ENCODE measurements around the gene HADHA. TPM values are rescaled to one million over a fixed set of nuclear protein-coding genes. Genes with fewer than 3 reads are reported as not detected.

Gene HADHA
- polyA plus RNA-seq, 1 of the 3 experiments (the other 2 are of a cell fraction) = 64.3 TPM

- TF ChIP-seq TEAD4 (IDR thresholded peaks at IDR 0.05; ENCODE audit: borderline replicate concordance, insufficient read depth) (no peak), RXRA (IDR thresholded peaks at IDR 0.05; ENCODE audit: borderline replicate concordance, low read depth) (no peak), MAX (IDR thresholded peaks at IDR 0.05; ENCODE audit: low read depth) (no peak), POLR2AphosphoS5 (IDR thresholded peaks at IDR 0.05; ENCODE audit: low read depth, low read length) (no peak), TCF12 (IDR thresholded peaks at IDR 0.05) (no peak), JUND (IDR thresholded peaks at IDR 0.05) (no peak), FOSL2 (IDR thresholded peaks at IDR 0.05; ENCODE audit: borderline replicate concordance, low read depth) (no peak)
Measured at GRCh38 chr2:26283606-26284005, 39.2 kb upstream of the HADHA start (continued).

- POLR2A ChIA-PET = no interaction called here
- H3K36me3 ChIP-seq (replicated peaks in 1 of 2; ENCODE audit: control insufficient read depth in 1 of 2, insufficient read depth in 2 of 2, low read length in 1 of 2) = peaks cover 74 to 75% of the 10 kb centered on the region in 2 experiments
- WGBS (ENCODE audit: low lambda C conversion rate) = 54% methylated on average over 2 of the region's 2 CpGs
Measured at GRCh38 chr2:26281226-26281625, 36.8 kb upstream of the HADHA start.

GRCh38 chr2:26279886-26280285 lies 35.5 kb upstream of the HADHA start:
- no peak overlapping the region for H2AFZ ChIP-seq (ENCODE audit: low read depth)
- H3K79me2 ChIP-seq (ENCODE audit: insufficient read depth) = no peaks in the 10 kb centered on the region
- WGBS (ENCODE audit: low lambda C conversion rate) = 97% methylated on average over 3 of the region's 3 CpGs
- no peaks in the 10 kb centered on the region; a peak in 2 of 4 replicates for H3K4me1 ChIP-seq (ENCODE audit: control insufficient read depth in 1 of 2, insufficient read depth in 2 of 2, low read depth in 1 of 2, low read length in 1 of 2)
- H4K20me1 ChIP-seq (ENCODE audit: insufficient read depth) = no peaks in the 10 kb centered on the region
- no peak overlapping the region for H3K9ac ChIP-seq
- peaks cover 4% of the 10 kb centered on the region for H3F3A ChIP-seq (replicated peaks; ENCODE audit: insufficient read depth)
- H3K9me3 ChIP-seq = no peaks in the 10 kb centered on the region
- H3K36me3 ChIP-seq (replicated peaks in 1 of 2; ENCODE audit: control insufficient read depth in 1 of 2, insufficient read depth in 2 of 2, low read length in 1 of 2) = peaks cover 67 to 79% of the 10 kb centered on the region in 2 experiments
- H3K9me2 ChIP-seq = no peaks in the 10 kb centered on the region
- H3K4me2 ChIP-seq = no peak overlapping the region
- DNase-seq = no peak
- ChIA-PET POLR2A (interaction anchor here (0.7 kb wide), 1 partner anchor 458 kb away, joined by 3 read pairs; no protein-coding TSS in a partner anchor), CTCF (no interaction called here)
- TF ChIP-seq CTCF (IDR thresholded peaks at IDR 0.05) = no peak
- H3K4me3 ChIP-seq (ENCODE audit: low read depth in 2 of 2, low read length in 1 of 2) = no peak overlapping the region
- H3K27ac ChIP-seq (ENCODE audit: low read depth in 2 of 2, low read length in 1 of 2) = no peak overlapping the region
- H3K27me3 ChIP-seq (ENCODE audit: insufficient read depth) = no peaks in the 10 kb centered on the region

More at GRCh38 chr2:26281226-26281625, 36.8 kb upstream of the HADHA start:
- H4K20me1 ChIP-seq (ENCODE audit: insufficient read depth) = no peaks in the 10 kb centered on the region
- no peak overlapping the region for H3K9ac ChIP-seq
- H3K9me3 ChIP-seq = no peaks in the 10 kb centered on the region
- CTCF ChIA-PET = no interaction called here
- no peak overlapping the region for H2AFZ ChIP-seq (ENCODE audit: low read depth)
- peaks cover 4% of the 10 kb centered on the region for H3F3A ChIP-seq (replicated peaks; ENCODE audit: insufficient read depth)
- DNase-seq = no peak
- H3K4me2 ChIP-seq = no peak overlapping the region
- no peak overlapping the region for H3K27ac ChIP-seq (ENCODE audit: low read depth in 2 of 2, low read length in 1 of 2)
- H3K4me3 ChIP-seq (ENCODE audit: low read depth in 2 of 2, low read length in 1 of 2) = no peak overlapping the region
- no peaks in the 10 kb centered on the region for H3K79me2 ChIP-seq (ENCODE audit: insufficient read depth)
- no peak for TF ChIP-seq PBX3 (IDR thresholded peaks at IDR 0.05)
- no peak for TF ChIP-seq GATA2 (CRISPR knock-in tag; IDR thresholded peaks at IDR 0.05)
- H3K27me3 ChIP-seq (ENCODE audit: insufficient read depth) = no peaks in the 10 kb centered on the region
- H3K9me2 ChIP-seq = no peaks in the 10 kb centered on the region
- no peaks in the 10 kb centered on the region; a peak in 2 of 4 replicates for H3K4me1 ChIP-seq (ENCODE audit: control insufficient read depth in 1 of 2, insufficient read depth in 2 of 2, low read depth in 1 of 2, low read length in 1 of 2)

All from SK-N-SH (cell line).